ENCODE results near the gene RHBDF1. TPM values are rescaled to one million over a fixed set of nuclear protein-coding genes. Genes with fewer than 3 reads are reported as not detected.
"Not testable (repeated sequence)": the region's sequence is repeated elsewhere in the genome, so short reads cannot be mapped to it uniquely, and the experiment has no call there.

Gene RHBDF1
- total and polyA plus RNA-seq, 2 donors, result 34.7 to 50.3 TPM

DNA sequence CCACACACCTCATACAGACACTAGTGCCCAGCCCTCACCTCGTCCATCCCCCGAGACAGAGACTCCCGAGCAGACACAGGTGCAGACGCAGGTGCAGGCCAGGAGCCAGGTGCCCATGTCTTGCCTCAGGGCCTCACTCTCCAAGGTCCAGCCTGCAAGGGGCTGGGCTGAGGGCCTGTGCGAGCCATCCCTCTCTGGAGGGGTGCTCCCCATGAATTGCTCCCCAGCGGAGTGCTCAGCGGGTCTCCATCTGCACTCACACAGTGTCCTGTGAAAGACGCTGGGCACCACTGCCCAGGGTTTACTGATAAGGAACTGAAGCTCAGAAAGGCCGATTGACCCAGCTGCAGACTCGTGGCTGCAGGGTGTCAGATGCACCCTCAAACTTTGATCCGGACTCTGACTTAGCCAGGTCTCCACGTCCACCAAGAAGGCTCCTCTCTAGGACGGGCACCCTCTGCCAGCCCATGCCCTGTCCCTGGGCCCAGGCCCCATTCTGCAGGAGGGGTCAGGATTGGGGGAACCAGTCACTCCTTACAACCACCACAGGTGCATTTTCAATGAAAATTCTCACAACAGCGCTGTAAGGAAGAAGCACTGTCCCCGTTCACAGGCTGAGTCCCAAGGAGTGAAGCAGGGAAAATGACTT, 36.0 kb downstream of the RHBDF1 start:
- Histone ChIP-seq H3K36me3 (ENCODE audit: insufficient read depth) (no peaks in the 10 kb centered on the region), H3K4me1 (ENCODE audit: insufficient read depth) (no peaks in the 10 kb centered on the region), H3K27ac (ENCODE audit: low read depth) (no peak overlapping the region), H3K4me3 (ENCODE audit: low read depth, low read length) (no peak overlapping the region)
- WGBS, result 89% methylated on average over 15 of the region's 15 CpGs
- DNase-seq (ENCODE audit: extremely low spot score), result no peak

DNA sequence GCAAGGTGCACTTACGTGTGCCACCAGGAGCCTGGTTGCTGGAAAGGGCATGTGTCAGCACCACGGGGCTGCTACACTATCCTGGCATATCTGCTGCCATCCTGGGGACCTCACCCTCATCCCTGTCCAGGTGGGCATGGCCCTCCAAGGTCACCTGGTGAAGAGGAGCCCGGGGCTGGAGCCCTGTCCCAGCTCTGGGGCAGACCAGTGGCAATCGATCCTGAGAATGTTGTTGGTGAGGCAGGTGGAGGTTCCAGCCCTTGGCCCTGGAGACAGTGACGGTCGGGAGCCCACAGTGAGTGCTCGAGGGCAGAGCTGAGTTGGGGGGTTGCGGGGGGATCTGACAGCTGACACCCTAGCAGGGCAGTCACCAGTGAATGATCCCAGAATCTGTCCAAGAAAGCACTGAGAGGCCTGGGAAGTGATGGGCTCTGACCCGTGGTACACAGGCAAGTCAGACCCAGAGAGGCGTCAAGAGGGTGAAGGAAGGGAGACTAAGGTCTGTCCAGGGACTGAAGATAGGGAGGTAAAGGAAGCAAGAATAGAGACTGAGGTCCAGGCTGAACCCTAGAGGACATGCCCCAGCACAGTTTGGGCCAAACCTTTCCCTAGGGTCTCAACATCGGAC, 36.6 kb downstream of the RHBDF1 start:
- H3K4me3 ChIP-seq (ENCODE audit: low read depth, low read length), result no peak overlapping the region
- H3K36me3 ChIP-seq (ENCODE audit: insufficient read depth), result no peaks in the 10 kb centered on the region
- DNase-seq (ENCODE audit: extremely low spot score), result no peak
- 82% methylated on average over 11 of the region's 11 CpGs for WGBS
- H3K4me1 ChIP-seq (ENCODE audit: insufficient read depth), result no peaks in the 10 kb centered on the region
- no peak overlapping the region for H3K27ac ChIP-seq (ENCODE audit: low read depth)

DNA sequence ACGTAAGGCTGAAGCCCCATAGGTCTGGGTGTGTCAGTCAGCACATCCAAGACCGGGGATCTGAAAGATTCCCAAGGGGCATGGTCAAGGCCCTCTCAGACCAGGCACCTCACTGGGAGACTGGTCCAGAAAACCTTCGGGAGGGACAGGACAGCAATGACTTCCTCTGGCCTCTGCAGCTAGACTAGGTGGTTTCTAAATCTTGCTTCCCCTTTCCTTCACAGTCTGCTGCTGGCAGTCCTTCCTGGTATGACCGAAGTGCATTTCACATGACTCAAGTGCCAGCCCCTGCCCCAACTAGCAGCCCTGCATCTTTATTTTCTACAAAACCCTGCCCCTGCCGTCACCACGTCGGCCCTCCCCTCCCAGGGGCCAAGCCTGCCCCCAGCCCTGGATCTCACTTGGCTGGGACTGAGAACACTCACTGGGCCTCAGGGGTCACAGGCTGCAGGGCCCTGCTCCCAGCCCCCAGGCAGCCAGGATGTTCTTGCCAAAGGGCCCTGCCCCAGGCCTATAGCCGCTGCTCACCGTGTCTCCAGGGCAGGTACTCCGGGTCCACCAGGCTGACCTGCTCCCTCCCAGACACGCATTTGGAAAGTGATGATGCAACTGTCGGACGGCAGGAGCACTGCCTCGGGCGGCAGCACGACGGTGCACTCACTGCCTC, 37.3 kb downstream of the RHBDF1 start:
- 72% methylated on average over 17 of the region's 17 CpGs for WGBS
- DNase-seq (ENCODE audit: extremely low spot score), result no peak
- Histone ChIP-seq H3K4me1 (ENCODE audit: insufficient read depth) (no peaks in the 10 kb centered on the region), H3K4me3 (ENCODE audit: low read depth, low read length) (no peak overlapping the region), H3K36me3 (ENCODE audit: insufficient read depth) (no peaks in the 10 kb centered on the region), H3K27ac (ENCODE audit: low read depth) (no peak overlapping the region)

DNA sequence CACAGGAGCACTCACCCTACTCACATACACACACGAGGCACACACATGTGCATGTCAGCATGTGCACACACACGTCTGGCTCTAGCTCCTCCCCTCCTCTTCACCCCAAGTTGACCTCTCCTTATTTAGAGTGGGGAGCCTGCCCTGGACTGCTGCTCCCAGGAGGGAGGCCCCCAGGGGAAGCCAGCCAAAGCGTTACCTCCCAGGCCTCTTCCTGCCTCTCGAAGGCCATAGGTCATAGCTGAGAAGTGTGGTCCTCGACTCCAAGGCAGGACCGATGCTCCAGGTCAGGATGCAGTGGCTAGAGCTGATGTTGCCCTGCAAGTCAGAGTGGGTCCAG, 37.8 kb downstream of the RHBDF1 start:
- H3K4me3 ChIP-seq (ENCODE audit: low read depth, low read length), result no peak overlapping the region
- no peak for DNase-seq (ENCODE audit: extremely low spot score)
- no peak overlapping the region for H3K27ac ChIP-seq (ENCODE audit: low read depth)
- WGBS, result 39% methylated on average over 6 of the region's 6 CpGs
- no peaks in the 10 kb centered on the region for H3K36me3 ChIP-seq (ENCODE audit: insufficient read depth)
- H3K4me1 ChIP-seq (ENCODE audit: insufficient read depth), result no peaks in the 10 kb centered on the region

DNA sequence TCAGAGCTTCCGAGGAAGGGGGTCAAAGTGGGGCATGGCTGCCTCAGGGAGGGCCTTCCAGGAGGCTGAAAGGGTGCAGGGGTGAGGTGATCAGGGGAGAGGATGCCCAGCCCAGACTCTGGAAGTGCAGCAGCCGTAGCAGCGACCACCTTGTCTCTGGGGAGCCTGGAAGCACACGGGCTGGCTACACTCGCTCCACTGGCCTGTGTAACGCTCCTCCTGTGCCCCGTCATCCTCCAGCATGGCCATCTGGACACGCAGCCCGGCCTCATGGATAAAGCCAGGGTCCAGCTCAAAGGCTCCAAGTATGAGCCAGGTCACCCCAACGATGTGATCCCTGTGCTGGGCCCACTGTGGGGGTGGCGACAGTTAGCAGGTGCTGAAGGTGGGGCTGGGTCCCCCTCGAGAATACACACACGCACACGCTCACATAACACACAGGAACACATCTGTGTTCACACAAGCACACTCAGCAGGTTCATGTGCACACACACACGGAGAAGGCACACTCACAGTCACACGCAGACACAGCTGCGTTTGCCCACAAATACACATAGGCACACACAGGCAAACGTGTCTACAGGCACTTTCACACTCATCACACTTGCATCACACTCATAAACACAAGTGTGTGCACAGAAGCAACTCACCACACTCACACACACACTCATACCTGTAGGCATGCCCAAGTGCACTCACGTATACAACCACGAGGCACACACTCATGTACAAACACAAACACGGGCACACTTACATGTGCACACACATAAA, 38.4 kb downstream of the RHBDF1 start:
- H3K36me3 ChIP-seq (ENCODE audit: insufficient read depth), result no peaks in the 10 kb centered on the region
- H3K4me1 ChIP-seq (ENCODE audit: insufficient read depth), result no peaks in the 10 kb centered on the region
- no peak for DNase-seq (ENCODE audit: extremely low spot score)
- 79% methylated on average over 21 of the region's 21 CpGs for WGBS
- H3K4me3 ChIP-seq (ENCODE audit: low read depth, low read length), result no peak overlapping the region
- no peak overlapping the region for H3K27ac ChIP-seq (ENCODE audit: low read depth)

DNA sequence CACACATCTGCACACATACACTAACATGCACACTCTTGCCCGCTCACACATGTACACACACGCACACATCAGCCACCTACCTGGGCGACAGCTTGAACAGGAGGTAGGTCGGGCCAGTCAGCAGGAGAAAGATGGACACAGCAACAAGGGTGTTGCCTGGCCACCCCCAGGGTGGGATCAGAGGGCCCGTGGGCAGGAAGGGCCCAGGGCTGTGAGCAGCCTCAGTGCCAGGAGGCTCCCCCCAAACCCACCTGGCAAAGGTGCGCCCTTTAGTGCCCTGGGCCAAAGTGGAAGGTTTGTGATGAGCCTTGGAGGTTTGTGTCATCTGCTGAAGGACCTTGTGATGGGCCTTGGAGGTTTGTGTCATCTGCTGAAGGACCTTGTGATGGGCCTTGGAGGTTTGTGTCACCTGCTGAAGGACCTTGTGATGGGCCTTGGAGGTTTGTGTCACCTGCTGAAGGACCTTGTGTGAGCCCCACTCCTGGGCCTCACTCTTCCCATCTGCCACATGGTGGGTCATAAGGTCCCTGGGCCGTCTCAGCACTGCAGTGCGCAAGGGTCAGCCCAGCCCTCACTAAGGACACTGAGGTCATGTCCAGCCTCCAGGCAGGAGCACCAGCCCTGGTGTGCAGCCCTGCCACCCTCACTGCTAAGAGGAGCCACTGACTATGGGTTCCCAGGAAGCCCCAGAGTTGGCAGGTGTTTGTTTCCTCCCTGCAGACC, 39.1 kb downstream of the RHBDF1 start:
- WGBS, result 80% methylated on average over 5 of the region's 8 CpGs
- DNase-seq (ENCODE audit: extremely low spot score); H3K4me1 ChIP-seq (ENCODE audit: insufficient read depth); H3K36me3 ChIP-seq (ENCODE audit: insufficient read depth); H3K4me3 ChIP-seq (ENCODE audit: low read depth, low read length); H3K27ac ChIP-seq (ENCODE audit: low read depth): not testable (repeated sequence)

DNA sequence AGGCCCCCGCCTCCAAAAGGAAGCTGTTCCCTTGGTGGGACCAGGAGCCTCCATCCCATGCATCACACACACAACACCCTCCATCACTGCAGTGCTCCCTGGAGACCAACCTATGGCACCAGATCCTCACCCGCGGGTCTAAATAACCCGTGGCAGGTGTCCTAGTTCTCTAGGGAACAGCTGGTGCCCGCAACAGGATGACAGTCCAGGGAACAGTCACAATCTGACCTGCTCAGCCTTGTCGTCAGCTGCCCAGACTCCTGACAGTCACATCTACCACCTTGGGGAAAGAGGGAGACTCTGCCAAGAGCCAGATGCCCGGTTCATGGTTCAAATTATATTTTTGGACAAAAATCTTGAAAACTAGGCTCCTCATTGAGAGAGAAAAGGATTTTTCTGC, 41.8 kb downstream of the RHBDF1 start:
- H3K4me1 ChIP-seq (ENCODE audit: insufficient read depth); H3K4me3 ChIP-seq (ENCODE audit: low read depth, low read length); H3K27ac ChIP-seq (ENCODE audit: low read depth); H3K36me3 ChIP-seq (ENCODE audit: insufficient read depth); DNase-seq (ENCODE audit: extremely low spot score): not testable (repeated sequence)
- 64% methylated on average over 4 of the region's 7 CpGs for WGBS

DNA sequence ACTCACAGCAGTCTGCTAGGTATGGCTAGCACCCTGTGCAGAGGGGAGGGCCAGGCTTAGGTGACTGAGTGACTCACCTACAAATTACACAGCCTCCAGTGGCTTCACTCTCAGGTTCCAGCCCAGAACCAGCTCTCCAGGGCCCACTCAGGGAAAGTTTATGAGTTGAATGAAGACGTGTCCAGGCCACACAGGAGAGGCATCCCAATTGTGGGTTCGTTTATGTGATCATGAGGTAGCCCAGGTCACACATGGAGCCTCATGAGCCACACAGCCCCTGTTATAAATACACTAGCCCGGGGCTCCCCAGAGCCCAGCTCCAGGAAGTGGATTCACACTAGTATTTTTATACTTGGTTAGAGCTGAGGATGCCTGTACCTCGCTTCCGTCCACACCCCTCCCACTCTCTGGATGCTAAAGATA, 46.5 kb downstream of the RHBDF1 start:
- not testable (repeated sequence) for DNase-seq (ENCODE audit: extremely low spot score); H3K27ac ChIP-seq (ENCODE audit: low read depth); H3K4me3 ChIP-seq (ENCODE audit: low read depth, low read length); H3K36me3 ChIP-seq (ENCODE audit: insufficient read depth); H3K4me1 ChIP-seq (ENCODE audit: insufficient read depth)
- 57% methylated on average over 2 of the region's 5 CpGs for WGBS

DNA sequence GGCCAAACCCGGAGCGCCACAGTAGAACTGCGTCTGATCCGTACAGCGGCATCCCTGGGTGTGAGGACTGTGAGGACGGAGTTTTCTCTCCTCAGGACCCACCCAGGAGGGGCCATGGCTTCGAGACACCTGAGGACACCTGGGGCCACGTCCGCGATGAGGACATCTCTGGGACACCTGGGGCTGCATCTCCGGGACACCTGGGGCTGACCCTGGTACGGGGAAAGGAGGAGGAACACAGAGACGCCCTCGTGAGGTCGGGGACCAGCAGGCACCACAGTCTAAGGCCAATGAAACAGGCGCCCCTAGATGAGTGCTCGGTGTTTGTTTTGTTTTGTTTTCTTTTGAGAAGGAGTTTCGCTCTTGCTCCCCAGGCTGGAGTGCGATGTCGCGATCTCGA, 48.3 kb downstream of the RHBDF1 start:
- WGBS, result 80% methylated on average over 16 of the region's 22 CpGs
- DNase-seq (ENCODE audit: extremely low spot score); H3K4me1 ChIP-seq (ENCODE audit: insufficient read depth); H3K36me3 ChIP-seq (ENCODE audit: insufficient read depth); H3K4me3 ChIP-seq (ENCODE audit: low read depth, low read length); H3K27ac ChIP-seq (ENCODE audit: low read depth): not testable (repeated sequence)

DNA sequence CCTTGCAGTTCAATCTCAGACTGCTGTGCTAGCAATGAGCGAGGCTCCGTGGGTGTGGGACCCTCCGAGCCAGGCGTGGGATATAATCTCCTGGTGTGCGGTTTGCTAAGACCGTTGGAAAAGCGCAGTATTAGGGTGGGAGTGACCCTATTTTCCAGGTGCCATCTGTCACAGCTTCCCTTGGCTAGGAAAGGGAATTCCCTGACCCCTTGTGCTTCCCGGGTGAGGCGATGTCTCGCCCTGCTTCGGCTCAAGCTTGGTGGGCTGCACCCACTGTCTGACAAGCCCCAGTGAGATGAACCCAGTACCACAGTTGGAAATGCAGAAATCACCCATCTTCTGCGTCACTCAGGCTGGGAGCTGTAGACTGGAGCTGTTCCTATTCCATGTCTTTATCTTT, 51.5 kb downstream of the RHBDF1 start:
- H3K27ac ChIP-seq (ENCODE audit: low read depth); H3K4me1 ChIP-seq (ENCODE audit: insufficient read depth); H3K36me3 ChIP-seq (ENCODE audit: insufficient read depth); H3K4me3 ChIP-seq (ENCODE audit: low read depth, low read length); DNase-seq (ENCODE audit: extremely low spot score): not testable (repeated sequence)
- 87% methylated on average over 12 of the region's 12 CpGs for WGBS

DNA sequence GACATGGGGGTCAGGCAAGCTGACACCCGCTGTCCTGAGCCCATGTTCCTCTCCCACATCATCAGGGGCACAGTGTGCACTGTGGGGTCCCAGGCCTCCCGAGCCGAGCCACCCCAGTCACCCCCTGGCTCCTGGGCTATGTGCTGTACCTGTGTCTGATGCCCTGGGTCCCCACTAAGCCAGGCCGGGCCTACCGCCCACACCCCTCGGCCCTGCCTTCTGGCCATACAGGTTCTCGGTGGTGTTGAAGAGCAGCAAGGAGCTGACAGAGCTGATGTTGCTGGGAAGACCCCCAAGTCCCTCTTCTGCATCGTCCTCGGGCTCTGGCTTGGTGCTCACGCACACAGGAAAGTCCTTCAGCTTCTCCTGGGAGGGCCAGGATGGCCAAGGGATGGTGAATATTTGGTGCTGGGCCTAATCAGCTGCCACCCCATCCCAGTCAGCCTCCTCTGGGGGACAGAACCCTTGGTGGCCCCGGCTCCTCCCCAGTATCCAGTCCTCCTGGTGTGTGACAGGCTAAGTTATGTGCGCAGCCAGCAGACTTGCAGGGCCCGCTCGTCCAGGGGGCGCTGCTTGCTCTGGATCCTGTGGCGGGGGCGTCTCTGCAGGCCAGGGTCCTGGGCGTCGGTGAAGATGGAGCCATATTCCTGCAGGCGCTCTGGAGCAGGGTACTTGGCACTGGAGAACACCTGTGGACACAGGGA, 55.2 kb downstream of the RHBDF1 start:
- not testable (repeated sequence) for DNase-seq (ENCODE audit: extremely low spot score); H3K27ac ChIP-seq (ENCODE audit: low read depth); H3K4me1 ChIP-seq (ENCODE audit: insufficient read depth); H3K4me3 ChIP-seq (ENCODE audit: low read depth, low read length); H3K36me3 ChIP-seq (ENCODE audit: insufficient read depth)
- WGBS, result 93% methylated on average over 19 of the region's 20 CpGs

DNA sequence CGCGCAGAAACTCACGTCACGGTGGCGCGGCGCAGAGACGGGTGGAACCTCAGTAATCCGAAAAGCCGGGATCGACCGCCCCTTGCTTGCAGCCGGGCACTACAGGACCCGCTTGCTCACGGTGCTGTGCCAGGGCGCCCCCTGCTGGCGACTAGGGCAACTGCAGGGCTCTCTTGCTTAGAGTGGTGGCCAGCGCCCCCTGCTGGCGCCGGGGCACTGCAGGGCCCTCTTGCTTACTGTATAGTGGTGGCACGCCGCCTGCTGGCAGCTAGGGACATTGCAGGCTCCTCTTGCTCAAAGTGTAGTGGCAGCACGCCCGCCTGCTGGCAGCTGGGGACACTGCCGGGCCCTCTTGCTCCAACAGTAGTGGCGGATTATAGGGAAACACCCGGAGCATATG, 61.7 kb downstream of the RHBDF1 start:
- 34% methylated on average over 10 of the region's 27 CpGs for WGBS
- H3K27ac ChIP-seq (ENCODE audit: low read depth); H3K4me3 ChIP-seq (ENCODE audit: low read depth, low read length); H3K36me3 ChIP-seq (ENCODE audit: insufficient read depth); DNase-seq (ENCODE audit: extremely low spot score); H3K4me1 ChIP-seq (ENCODE audit: insufficient read depth): not testable (repeated sequence)
